GM19468 (cell line): ENCODE measurements around the gene RPTOR.

Experiments
- ATAC-seq: cut with Tn5 transposase; IDR thresholded peaks from one replicate; pipeline ENCODE4 v1.9.1; 2021; ENCODE audit warnings: mild to moderate bottlenecking, moderate library complexity, moderate number of reproducible peaks; ENCODE audit not compliant: unreplicated experiment; ENCODE audit errors: extremely low read depth

The RPTOR gene

GRCh38 chr17:80819422-80820164 is 275.0 kb downstream of the RPTOR start:
- ATAC-seq, result no peak

- ATAC-seq, result no peak
Observed at GRCh38 chr17:80820331-80820730, 275.7 kb downstream of the RPTOR start.

GRCh38 chr17:80821546-80821945 is 276.9 kb downstream of the RPTOR start:
- no peak for ATAC-seq

- ATAC-seq, result no peak
Observed at GRCh38 chr17:80822021-80822699, 277.5 kb downstream of the RPTOR start.

GRCh38 chr17:80822700-80823410 is 278.2 kb downstream of the RPTOR start:
- no peak for ATAC-seq

- ATAC-seq, result no peak
Observed at GRCh38 chr17:80824549-80825470, 280.2 kb downstream of the RPTOR start.

- ATAC-seq, result no peak
Observed at GRCh38 chr17:80825471-80826345, 281.1 kb downstream of the RPTOR start.

- no peak for ATAC-seq
Observed at GRCh38 chr17:80826346-80826954, 281.8 kb downstream of the RPTOR start.

- no peak for ATAC-seq
Observed at GRCh38 chr17:80826955-80827645, 282.5 kb downstream of the RPTOR start.

- no peak for ATAC-seq
Observed at GRCh38 chr17:80827646-80828643, 283.3 kb downstream of the RPTOR start.

GRCh38 chr17:80829166-80829813 is 284.7 kb downstream of the RPTOR start:
- ATAC-seq, result no peak

- ATAC-seq, result no peak
Observed at GRCh38 chr17:80830020-80830780, 285.6 kb downstream of the RPTOR start.

GRCh38 chr17:80831491-80831890 is 286.9 kb downstream of the RPTOR start:
- no peak for ATAC-seq

- no peak for ATAC-seq
Observed at GRCh38 chr17:80832266-80832676, 287.6 kb downstream of the RPTOR start.

GRCh38 chr17:80832888-80833583 is 288.4 kb downstream of the RPTOR start:
- peak; percentile 51 for ATAC-seq
